Measurements from ENCODE around the gene DOCK4.

GRCh38 chr7:112058686-112059085 is 147.5 kb downstream of the DOCK4 start:
- TF ChIP-seq ESRRA (CRISPR knock-in tag; IDR thresholded peaks at IDR 0.05; ENCODE audit: borderline replicate concordance) (no peak), CTCF (IDR thresholded peaks at IDR 0.05) (no peak), CREB1 (CRISPR knock-in tag; IDR thresholded peaks at IDR 0.05) (no peak), USF1 (CRISPR knock-in tag; IDR thresholded peaks at IDR 0.05) (no peak)
